Ovary (tissue), 3 donors: ENCODE data around the gene CT47A7.

ENCODE experiments used
- CTCF ChIP-seq, 3 donors: fragments of 450-650 bp in 2 of 3; fragments of 200-600 bp in 1 of 3; IDR thresholded peaks; one replicate each; pipeline versions ENCODE4 v1.5.1 to v1.8.0; 2016 to 2022; ENCODE audit warnings: antibody characterized with exemption in 3 of 3, mild to moderate bottlenecking in 1 of 3
- EP300 ChIP-seq: sonication (generic); formaldehyde crosslinking; IDR thresholded peaks from one replicate; pipeline ENCODE4 v1.6.1; 2017; ENCODE audit warnings: antibody characterized with exemption
- donor health status: DM: no; HTN: no; CAD: no.

- TF ChIP-seq CTCF (IDR thresholded peaks at IDR 0.05) (no peak), EP300 (no peak)
These were observed 43.0 kb upstream of the CT47A7 start for GRCh38 chrX:120999413-120999812.
